Endothelial cell of umbilical vein (primary cell): ENCODE data around the gene NKX1-1. TPM values are rescaled to one million over a fixed set of nuclear protein-coding genes. Genes with fewer than 3 reads are reported as not detected.

Experiments used
- BruUV-seq: library from RNA; stranded (reverse); fragments of 400-500 nt; replicated peaks from 2 replicates; lab custom pipeline; 2021; lab: Mats Ljungman, UMichigan
- CTCF ChIA-PET: fragments of 300-600, 350-600 bp; sonication (Branson Sonifier 250); formaldehyde crosslinking; loops from one replicate; lab custom pipeline; 2021; ENCODE audit warnings: antibody characterized with exemption, inconsistent platforms; lab: Charles Lee
- POLR2A ChIA-PET: fragments of 300-600, 350-600 bp; sonication (Branson Sonifier 250); formaldehyde crosslinking; loops from one replicate; lab custom pipeline; 2021; ENCODE audit warnings: antibody characterized with exemption, inconsistent platforms; lab: Charles Lee
- DNase-seq: peaks from one replicate; pipeline ENCODE4 v3.0.0-alpha.2; 2011; ENCODE audit warnings: low read depth, low spot score
- FAIRE-seq: peaks from 2 replicates; lab custom pipeline; 2011; peaks lifted over from hg19 to GRCh38; lab: Jason Lieb, UNC
- H2AFZ ChIP-seq: 2 replicates; pipeline ENCODE4 v1.6.0; 2012; ENCODE audit warnings: low read depth, low read length, control low read depth, inconsistent platforms
- H3K27ac ChIP-seq: 2 replicates; pipeline ENCODE4 v1.5.1; 2011; ENCODE audit warnings: low read depth, mild to moderate bottlenecking, control low read depth, low read length, moderate library complexity; ENCODE audit not compliant: insufficient read depth
- H3K27me3 ChIP-seq, 2 experiments: 2 replicates each; pipeline versions ENCODE4 v1.6.0 to v1.6.1; 2011; ENCODE audit warnings: low read length in 2 of 2, mixed read lengths in 1 of 2; ENCODE audit not compliant: control insufficient read depth in 2 of 2, insufficient read depth in 2 of 2
- H3K36me3 ChIP-seq, 2 experiments: 2 replicates in 1 of 2; 3 replicates in 1 of 2; pipeline ENCODE4 v1.5.1; 2011; ENCODE audit warnings: low read length in 2 of 2, mild to moderate bottlenecking in 1 of 2, moderate library complexity in 1 of 2; ENCODE audit not compliant: control insufficient read depth in 2 of 2, insufficient read depth in 2 of 2; ENCODE audit errors: extremely low read depth in 1 of 2
- H3K4me1 ChIP-seq: 3 replicates; pipeline ENCODE4 v1.5.1; 2011; ENCODE audit warnings: mild to moderate bottlenecking, low read length; ENCODE audit not compliant: control insufficient read depth, insufficient read depth; ENCODE audit errors: extremely low read depth
- H3K4me2 ChIP-seq: 2 replicates; pipeline ENCODE4 v1.6.1; 2011; ENCODE audit warnings: low read length, control low read depth, mixed read lengths; ENCODE audit not compliant: insufficient read depth
- H3K4me3 ChIP-seq, 3 experiments: fragments of 200-600 bp in 1 of 3; sonication (generic), shearing (Covaris generic) in 1 of 3; replicated peaks in 1 of 3; 2 replicates each; pipeline ENCODE4 v1.5.1; 2011 to 2016; ENCODE audit warnings: control low read depth in 3 of 3, low read length in 3 of 3, mild to moderate bottlenecking in 2 of 3, inconsistent platforms in 1 of 3, low read depth in 1 of 3, moderate library complexity in 1 of 3; ENCODE audit not compliant: insufficient read depth in 1 of 3
- H3K79me2 ChIP-seq: 2 replicates; pipeline ENCODE4 v1.6.0; 2012; ENCODE audit warnings: low read length, inconsistent platforms; ENCODE audit not compliant: control insufficient read depth, insufficient read depth
- H3K9ac ChIP-seq: replicated peaks from 2 replicates; pipeline ENCODE3; 2011; ENCODE audit warnings: low read length, control low read depth; ENCODE audit not compliant: insufficient read depth; ENCODE audit errors: extremely low read depth
- H3K9me1 ChIP-seq: replicated peaks from 3 replicates; pipeline ENCODE4 v1.6.0; 2011; ENCODE audit warnings: mild to moderate bottlenecking, low read length; ENCODE audit not compliant: control insufficient read depth, insufficient read depth; ENCODE audit errors: extremely low read depth
- H3K9me3 ChIP-seq: replicated peaks from 2 replicates; pipeline ENCODE4 v1.5.1; 2012; ENCODE audit warnings: low read length, inconsistent platforms; ENCODE audit not compliant: control insufficient read depth, insufficient read depth
- H4K20me1 ChIP-seq: replicated peaks from 2 replicates; pipeline ENCODE3; 2011; ENCODE audit warnings: mild to moderate bottlenecking, low read length; ENCODE audit not compliant: control insufficient read depth, insufficient read depth; ENCODE audit errors: extremely low read depth
- JUN ChIP-seq: IDR thresholded peaks from 2 replicates; pipeline ENCODE4 v1.6.1; 2011; ENCODE audit warnings: borderline replicate concordance, low read depth; ENCODE audit not compliant: insufficient read length, insufficient read depth
- MAX ChIP-seq: IDR thresholded peaks from 2 replicates; pipeline ENCODE4 v1.6.1; 2011; ENCODE audit not compliant: insufficient read depth, insufficient read length
- MYC ChIP-seq: IDR thresholded peaks from one replicate; pipeline ENCODE4 v1.6.1; 2011; ENCODE audit warnings: mild to moderate bottlenecking, low read depth, low read length
- POLR2A ChIP-seq: IDR thresholded peaks from 2 replicates; pipeline ENCODE4 v1.6.1; 2012; ENCODE audit warnings: low read depth, mild to moderate bottlenecking, control low read depth, low read length
- dilution Hi-C: fragments of 300-500 bp; cut with MboI; formaldehyde crosslinking; loops from one replicate; pipeline ENCODE4 v1.15.0; 2019; ENCODE audit warnings: low sequenced_read_pairs; ENCODE audit not compliant: extremely low pct_ligation_motif_present
- intact Hi-C: fragments of 100-400 bp; cut with micrococcal nuclease; formaldehyde crosslinking; loops from one replicate; pipeline ENCODE4 v1.10.0; 2022
- polyA plus RNA-seq, 4 experiments: library from polyadenylated mRNA; depleted of rRNA in 3 of 4; stranded (reverse) in 3 of 4; unstranded in 1 of 4; fragments of >200 nt; gene quantifications; 2 replicates each; pipeline versions ENCODE4 v1.2.1 to v1.2.3, GENCODE V29; 2011 to 2012; ENCODE audit warnings: missing spikeins in 1 of 4
- total RNA-seq: library from RNA; stranded (reverse); gene quantifications from 2 replicates; pipeline ENCODE4 v1.2.3, GENCODE V29; 2021
- TF ChIP-seq, protein P1 (sequence below), 2 donors: IDR thresholded peaks; 1 replicate in 1 of 2; 2 replicates in 1 of 2; pipeline ENCODE4 v1.5.1; 2011; ENCODE audit warnings: low read length in 2 of 2, mild to moderate bottlenecking in 2 of 2, moderate library complexity in 2 of 2, control low read depth in 1 of 2, inconsistent platforms in 1 of 2, low read depth in 1 of 2; ENCODE audit not compliant: insufficient read depth in 1 of 2; ENCODE audit errors: extremely low read depth in 1 of 2

The NKX1-1 gene
- total and polyA plus RNA-seq, 2 donors (not counting 3 experiments of a cell fraction or from before 2014, with no cell fraction given), result not detected

- no peaks in the 10 kb centered on the region for H3K9me3 ChIP-seq
- DNase-seq (no peak), FAIRE-seq (no peak)
- no peaks in the 10 kb centered on the region for H3K79me2 ChIP-seq
- BruUV-seq, result no TSS peak
- no peak overlapping the region for H2AFZ ChIP-seq
- no peak overlapping the region for H3K4me2 ChIP-seq
- intact Hi-C loops, result no loop called here
- no peaks in the 10 kb centered on the region for H3K27me3 ChIP-seq
- no peaks in the 10 kb centered on the region for H3K36me3 ChIP-seq
- no peak overlapping the region for H3K9ac ChIP-seq
- no peaks in the 10 kb centered on the region for H4K20me1 ChIP-seq
- H3K27ac ChIP-seq, result no peak overlapping the region
- no peak overlapping the region for H3K4me3 ChIP-seq
- H3K4me1 ChIP-seq, result no peaks in the 10 kb centered on the region
- H3K9me1 ChIP-seq, result no peaks in the 10 kb centered on the region
- POLR2A ChIA-PET, result interaction anchor here (0.7 kb wide), 1 partner anchor 9 kb away, joined by 5 read pairs; no protein-coding TSS in a partner anchor
- dilution Hi-C loops, result no loop called here
- TF ChIP-seq POLR2A (no peak), MYC (no peak), MAX (no peak), JUN (no peak)
- TF ChIP-seq, protein P1, sequence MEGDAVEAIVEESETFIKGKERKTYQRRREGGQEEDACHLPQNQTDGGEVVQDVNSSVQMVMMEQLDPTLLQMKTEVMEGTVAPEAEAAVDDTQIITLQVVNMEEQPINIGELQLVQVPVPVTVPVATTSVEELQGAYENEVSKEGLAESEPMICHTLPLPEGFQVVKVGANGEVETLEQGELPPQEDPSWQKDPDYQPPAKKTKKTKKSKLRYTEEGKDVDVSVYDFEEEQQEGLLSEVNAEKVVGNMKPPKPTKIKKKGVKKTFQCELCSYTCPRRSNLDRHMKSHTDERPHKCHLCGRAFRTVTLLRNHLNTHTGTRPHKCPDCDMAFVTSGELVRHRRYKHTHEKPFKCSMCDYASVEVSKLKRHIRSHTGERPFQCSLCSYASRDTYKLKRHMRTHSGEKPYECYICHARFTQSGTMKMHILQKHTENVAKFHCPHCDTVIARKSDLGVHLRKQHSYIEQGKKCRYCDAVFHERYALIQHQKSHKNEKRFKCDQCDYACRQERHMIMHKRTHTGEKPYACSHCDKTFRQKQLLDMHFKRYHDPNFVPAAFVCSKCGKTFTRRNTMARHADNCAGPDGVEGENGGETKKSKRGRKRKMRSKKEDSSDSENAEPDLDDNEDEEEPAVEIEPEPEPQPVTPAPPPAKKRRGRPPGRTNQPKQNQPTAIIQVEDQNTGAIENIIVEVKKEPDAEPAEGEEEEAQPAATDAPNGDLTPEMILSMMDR (IDR thresholded peaks at IDR 0.05; ENCODE audit: extremely low read depth in 1 of 2, insufficient read depth in 1 of 2, low read depth in 1 of 2, low read length in 2 of 2), result no peak
- CTCF ChIA-PET, result no interaction called here
Observed at GRCh38 chr4:1419708-1420107, 13.5 kb upstream of the NKX1-1 start.
